CD4-positive, alpha-beta T cell treated with Interleukin-10 for 1 hour (primary cell): ENCODE results near the gene CCDC88C.
A peak's percentile ranks its signal among the peaks of the same experiment; 100 is the strongest.
"Not testable (repeated sequence)": the region's sequence is repeated elsewhere in the genome, so short reads cannot be mapped to it uniquely, and the experiment has no call there.

Experiments used
- DNase-seq: peaks from one replicate; pipeline ENCODE4 v3.0.0-alpha.2; 2020

The CCDC88C gene

DNA sequence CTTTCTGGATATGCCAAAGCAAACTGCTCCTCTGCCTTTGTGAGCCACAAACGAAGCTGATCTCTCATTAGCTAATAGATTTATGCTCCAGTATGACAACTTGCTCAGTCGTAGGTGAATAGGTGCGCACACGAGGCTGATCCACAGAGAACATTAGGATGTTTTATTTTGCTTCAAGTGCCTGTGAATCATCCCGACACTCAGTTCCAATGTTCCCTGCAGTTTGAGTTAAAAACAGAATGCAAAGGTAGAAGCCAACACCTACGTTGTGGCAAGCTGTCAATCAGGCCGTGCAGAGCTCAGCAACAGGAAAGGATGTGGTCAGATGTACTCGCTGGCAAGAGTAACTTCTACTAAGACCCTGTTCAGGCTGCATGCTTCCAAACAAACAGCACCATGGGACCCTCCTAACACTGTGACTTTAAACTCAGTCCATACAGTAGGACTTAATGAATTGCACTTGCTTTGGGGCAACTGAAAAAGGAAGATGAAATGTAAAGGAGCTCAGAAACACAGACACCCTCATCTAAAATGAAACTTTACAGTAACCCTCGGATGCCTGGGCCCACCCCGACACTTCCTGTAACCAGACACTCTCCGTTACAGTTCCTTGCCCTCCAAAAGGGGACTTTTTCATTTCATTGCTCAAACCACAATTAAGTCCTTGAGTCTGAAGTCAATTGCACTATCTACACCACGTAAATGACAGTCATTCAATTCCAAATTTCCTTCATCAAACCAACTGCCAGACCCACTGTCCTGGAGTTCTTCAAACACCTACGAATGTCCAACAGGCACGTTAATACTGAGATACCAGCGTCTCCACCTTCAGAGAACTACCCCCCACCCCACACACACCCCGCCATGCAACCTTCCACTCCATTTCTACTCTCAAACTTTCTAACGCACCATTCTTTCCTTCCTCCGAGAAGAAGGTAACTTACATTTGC is 1.6 kb downstream of the CCDC88C start:
- peak; percentile 84 for DNase-seq

DNA sequence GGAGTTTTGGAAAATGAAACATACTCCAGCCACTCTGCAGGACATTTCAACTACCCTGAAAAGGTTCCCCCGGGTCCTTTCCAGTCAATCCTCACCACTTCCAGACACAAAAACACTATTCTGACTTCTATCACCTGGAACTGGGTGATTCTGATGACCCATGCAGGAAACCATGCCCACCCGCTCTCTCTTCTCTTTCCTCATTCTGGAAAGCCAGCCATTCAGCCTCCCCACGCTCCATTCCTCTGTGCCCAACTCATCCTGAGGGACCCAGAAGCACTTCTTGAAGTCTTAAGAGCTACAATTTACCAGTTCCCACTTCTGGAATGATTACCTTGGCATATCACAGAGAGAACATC is 3.2 kb downstream of the CCDC88C start:
- no peak for DNase-seq

DNA sequence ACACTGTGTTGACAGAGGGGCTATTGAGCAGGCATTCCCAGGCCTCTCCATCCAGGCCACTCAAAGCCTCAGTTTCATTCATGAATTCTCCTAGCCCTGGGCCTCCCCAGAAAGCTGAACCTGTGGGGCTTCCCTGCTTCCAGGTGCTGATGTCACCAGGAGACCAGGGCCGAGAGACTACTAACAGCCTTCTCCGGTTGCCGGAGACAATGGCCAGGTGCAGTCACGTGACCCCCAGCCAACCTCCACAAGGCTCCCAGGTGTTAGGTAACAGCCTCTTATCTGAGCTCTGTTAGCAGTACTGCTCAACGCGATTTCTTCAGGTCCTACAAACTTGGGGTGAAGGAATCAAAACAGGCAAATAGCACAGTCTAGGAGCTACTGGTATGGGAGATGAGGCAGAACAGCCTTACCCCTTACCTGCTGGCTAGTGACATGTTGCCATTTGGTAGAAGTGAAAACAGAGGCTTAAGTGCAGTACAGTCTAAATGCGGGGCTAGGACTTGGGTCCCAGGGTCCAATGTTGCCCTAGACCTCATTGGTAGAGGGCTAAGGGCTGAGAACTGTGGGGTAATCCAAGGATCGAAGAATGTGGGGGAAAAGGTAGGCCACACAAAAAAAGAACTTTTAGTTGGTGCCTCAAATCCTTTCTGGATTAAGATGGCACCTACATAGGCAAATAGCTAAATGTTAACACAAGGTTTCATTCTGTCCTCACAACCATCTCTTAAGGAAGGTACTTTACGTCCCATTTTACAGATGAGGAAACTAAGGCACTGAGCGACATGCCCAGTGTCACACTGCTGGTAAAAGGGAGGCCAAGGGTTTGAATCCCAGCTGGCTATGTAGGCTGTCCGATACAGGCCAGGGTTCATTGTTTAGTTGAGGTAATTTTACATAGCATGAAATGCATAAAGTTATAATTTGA is 3.8 kb downstream of the CCDC88C start:
- peak; percentile 79 for DNase-seq

GRCh38 chr14:91412939-91413338 is 4.7 kb downstream of the CCDC88C start:
- DNase-seq, result no peak

GRCh38 chr14:91410771-91411536 is 6.7 kb downstream of the CCDC88C start:
- no peak for DNase-seq

DNA sequence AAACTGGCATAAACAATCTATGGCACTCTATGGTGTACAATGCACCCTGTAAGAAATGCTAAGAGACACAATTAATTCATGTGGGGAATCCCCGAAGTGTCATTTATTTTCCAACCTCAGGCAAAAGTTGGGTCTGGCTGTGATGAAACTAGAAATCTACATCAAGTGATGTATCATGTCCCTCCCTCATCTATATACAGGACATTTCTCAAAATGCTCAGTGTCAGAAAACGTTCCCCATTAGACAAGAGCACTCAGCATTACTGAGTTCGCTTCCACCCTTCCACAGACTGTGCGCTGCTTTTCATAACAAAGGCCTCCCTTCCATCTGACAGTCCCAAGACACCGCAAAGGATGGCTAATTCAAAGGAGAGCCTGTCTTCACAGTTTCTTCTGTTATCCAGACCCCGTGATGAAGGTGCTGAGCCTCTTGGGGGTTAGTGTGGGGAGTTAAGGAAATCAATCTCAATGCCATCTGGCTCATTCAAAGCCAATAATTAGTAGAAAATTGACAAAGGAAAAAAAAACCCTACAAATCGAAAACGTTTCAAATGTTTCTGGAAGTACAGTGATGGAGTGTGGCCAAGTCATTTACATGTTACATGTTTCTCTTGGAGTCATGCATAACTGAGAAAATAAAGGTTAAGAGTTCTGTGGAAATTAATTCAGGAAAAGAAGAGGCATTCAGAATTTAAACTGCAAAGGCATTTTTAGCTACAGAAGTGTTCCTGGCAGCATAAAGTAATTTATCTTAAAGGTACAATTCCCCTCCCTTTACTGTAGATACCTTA is 7.5 kb downstream of the CCDC88C start:
- peak; percentile 81 for DNase-seq

DNA sequence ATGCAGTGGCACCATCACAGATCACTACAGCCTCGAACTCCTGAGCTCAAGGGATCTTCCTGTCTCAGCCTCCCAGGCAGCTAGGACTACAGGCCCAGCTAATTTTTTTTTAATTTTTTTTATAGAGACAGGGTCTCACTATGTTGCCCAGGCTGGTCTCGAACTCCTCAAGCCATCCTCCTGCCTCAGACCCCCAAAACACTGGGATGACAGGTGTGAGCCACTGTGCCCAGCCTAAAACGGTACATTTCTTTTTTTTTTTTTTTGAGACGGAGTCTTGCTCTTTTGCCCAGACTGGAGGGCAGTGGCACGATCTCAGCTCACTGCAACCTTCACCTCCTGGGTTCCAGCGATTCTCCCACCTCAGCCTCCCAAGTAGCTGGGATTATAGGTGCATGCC is 8.4 kb downstream of the CCDC88C start:
- DNase-seq, result not testable (repeated sequence)

GRCh38 chr14:91406982-91407381 is 10.6 kb downstream of the CCDC88C start:
- DNase-seq, result no peak

DNA sequence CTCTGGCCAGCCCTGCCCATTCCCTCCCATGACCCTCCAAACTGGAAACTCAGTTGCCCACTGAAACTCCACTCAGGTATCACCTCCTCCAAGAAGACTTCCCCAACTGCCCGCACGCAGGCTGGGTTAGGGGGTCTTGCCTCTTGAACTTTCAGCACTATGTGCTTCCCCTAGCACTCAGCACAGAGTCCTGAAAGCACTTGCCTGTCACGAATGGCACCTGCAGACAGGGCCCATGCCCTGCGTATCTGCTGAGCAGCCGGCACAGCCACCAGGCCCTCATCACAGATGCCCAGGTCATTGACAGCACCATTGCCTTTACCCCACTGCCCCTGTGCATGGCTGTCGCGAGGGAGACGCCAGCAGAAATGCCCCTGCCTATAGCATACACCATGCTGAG is 11.2 kb downstream of the CCDC88C start:
- DNase-seq, result no peak

DNA sequence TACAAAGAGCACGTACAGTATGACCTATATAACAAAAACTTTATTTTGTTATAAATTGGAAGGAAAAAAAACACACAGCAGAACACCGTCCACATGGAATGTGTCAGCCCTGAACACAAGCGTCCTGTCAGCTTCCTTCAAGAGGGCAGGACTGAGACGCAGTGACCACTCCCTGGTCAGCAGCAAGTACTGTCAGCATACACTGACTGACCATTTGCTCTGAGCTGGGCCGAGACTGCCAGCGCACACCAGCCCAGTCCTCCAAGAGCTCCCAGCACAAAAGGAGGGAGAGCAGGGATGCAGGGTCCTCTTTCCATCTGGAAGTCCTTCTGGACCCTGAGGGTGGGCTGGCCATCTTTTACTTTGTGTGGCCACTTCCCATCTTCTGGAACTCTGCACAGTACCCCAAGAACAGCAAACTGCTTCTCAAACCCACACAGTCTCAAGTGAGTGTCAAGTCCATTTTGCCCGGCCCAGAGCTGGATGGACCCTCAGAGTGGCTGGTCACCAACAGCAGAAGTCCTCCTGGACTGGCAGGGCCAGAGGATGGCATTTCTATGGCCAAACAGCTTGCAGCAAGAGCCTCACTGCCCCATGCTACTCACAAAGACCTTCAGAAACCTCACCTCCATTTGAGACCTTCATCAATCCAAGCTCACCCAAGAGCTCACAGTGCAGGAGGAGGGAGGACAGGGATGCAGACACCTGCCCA is 11.7 kb downstream of the CCDC88C start:
- no peak for DNase-seq

DNA sequence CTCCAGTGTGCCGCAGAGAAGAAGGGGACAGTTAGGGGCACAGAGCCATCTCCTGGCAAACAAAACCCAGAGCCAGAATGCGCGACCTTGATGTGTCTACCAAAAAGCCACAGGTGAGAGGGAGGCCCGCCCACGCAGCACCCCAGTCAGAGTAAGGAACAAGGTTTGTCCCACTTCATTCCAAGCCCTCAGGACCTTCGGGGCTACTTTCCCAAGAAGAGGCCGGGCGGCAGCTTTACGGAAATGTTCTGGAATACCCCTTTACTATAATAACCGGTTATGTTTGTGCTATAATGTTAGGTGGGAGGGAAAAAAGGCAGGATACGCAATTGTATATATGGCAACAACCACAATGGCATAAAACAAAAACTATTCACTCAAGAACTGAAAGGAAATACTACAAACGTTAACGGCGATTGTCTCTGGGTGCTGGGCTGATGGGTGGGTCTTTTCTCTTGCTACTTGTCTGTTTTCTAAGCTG is 12.3 kb downstream of the CCDC88C start:
- peak; percentile 73 for DNase-seq

DNA sequence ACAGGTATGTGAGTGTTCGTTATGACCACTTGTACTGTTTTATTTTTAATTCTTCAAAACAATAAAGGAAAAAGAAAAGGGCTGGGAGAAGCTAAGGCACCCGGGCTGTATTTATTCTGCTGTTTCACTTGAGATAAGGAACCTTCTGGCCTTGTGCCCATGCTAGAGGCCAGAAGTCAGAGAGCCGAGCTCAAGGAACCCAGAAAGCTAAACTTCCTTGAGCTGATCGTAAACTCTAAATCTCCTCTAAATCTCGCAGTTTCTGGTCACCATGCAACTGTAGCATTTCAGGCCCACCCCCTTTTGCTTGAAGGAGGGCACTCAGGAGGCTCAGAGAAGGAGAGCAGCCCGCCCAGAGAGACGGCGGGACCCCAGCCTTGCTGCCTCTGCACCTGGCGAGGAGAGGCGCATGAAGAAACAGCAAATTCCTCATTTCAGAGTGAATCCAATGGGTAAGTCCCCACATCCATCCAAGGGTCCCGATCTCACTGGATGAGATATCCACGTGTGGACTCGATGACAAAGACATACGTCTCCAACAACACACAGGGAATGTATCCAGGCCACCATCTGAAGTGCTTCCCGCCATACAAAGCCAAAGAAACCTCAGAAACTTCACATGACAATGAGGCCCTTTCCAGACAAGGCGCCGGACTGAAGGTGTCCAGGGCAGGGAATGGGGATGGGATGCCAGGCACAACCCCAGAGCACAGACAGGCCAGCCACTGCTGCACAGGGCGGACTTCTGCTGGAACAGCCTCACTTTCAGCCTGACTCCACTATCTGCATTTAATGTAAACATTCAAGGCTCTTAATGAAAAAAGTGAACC is 14.6 kb downstream of the CCDC88C start:
- no peak for DNase-seq

DNA sequence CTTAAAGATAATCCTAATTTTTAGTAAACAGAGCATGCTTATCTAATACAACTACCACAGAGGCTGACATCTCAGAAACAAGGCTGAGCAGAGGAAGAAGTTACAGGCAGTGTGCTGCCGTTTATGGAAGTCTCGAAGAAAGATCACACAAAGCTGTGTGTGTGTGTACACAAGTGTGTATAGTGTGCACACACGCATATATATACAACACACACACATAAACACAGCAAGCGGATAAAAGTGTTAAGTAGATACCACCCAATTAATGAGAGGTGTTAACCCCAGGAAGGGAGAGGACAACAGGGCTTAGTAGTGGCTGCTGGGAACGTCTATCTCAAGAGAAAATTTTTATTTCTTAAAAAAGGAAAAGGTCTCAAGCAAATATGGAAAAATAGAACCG is 15.3 kb downstream of the CCDC88C start:
- no peak for DNase-seq

DNA sequence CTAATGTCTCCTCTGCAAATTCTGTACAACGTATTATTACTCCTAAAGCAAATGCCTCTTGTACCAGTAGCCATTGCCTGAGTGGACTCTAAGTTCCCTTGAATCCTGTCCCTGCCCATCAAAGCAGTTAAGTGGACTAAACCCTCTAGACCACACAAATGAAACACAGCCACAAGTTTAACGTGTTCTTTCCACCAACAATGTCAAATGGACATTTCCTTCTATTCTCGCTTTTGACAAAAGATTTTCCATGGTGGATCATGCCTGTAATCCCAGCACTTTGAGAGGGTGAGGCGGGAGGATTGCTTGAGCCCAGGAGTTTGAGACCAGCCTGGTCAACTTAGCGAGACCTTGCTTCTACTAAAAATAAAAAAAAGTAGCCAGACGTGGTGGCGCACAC is 15.9 kb downstream of the CCDC88C start:
- DNase-seq, result no peak

DNA sequence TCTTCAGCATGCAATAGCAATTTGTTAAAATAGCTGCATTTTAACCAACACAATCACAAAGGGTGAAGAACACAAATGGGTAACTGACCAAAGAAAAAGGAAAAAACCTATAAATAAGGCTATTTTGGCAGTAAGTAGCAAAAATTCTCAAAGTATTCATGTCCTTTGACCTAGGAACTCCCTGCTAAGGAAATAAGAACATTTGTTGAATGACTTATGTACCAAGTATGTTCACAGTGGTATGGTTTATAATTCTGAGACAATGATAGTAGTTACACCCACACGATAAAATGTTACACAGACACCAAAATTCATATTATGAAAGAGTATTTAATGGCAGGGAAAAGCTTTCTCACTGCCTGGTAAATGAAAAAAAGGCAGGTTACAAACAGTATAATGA is 16.9 kb downstream of the CCDC88C start:
- no peak for DNase-seq

- peak; percentile 55 for DNase-seq
These were observed 17.6 kb downstream of the CCDC88C start for GRCh38 chr14:91399868-91400640.

- DNase-seq, result no peak
These were observed 18.9 kb downstream of the CCDC88C start for GRCh38 chr14:91398707-91399106.

- no peak for DNase-seq
These were observed 19.5 kb downstream of the CCDC88C start for GRCh38 chr14:91397965-91398591.
